Ramos (cell line): Measurements from ENCODE around the gene GRK5.

Experiments
- in situ Hi-C: fragments of 300-500 bp; cut with MboI; formaldehyde crosslinking; loops from one replicate; pipeline ENCODE4 v1.14.3; 2022; ENCODE audit warnings: low sequenced_read_pairs; ENCODE audit not compliant: unreplicated experiment

The GRK5 gene

DNA sequence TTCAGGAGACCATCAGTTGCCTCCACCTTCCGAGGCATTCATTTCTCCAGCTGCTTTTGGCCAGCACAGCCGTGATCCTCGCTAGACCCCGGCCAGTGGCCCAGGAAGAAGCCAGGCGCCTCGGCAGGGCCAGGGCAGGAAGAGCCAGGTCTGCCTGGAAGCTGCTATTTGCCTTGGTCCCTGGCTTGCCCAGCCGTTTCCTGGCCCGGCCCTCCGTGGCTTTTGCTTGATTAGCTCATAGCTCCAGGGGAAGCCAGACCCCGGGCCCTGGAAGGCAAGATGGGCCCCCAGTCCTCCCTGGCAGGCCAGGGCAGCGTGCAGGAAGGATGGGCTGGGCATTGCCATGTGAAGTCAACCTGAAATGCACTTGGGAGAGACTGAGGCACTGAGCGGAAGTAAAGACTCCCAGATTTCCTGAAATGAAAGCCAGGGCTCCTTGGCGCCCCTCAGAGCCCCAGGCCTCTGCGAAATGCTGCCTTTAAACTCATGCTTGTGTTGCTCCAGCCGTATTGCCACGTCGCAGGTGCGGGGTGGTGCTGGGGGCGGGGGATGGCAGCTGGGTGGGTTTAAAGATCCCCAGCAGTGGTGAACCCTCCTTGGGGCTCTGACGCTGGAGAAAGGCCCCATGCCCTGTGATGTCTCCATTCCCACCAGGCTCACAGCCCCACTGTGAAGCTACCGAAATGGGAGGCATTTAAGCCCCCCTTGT lies 160.6 kb downstream of the GRK5 start:
- in situ Hi-C loops: no loop called here

DNA sequence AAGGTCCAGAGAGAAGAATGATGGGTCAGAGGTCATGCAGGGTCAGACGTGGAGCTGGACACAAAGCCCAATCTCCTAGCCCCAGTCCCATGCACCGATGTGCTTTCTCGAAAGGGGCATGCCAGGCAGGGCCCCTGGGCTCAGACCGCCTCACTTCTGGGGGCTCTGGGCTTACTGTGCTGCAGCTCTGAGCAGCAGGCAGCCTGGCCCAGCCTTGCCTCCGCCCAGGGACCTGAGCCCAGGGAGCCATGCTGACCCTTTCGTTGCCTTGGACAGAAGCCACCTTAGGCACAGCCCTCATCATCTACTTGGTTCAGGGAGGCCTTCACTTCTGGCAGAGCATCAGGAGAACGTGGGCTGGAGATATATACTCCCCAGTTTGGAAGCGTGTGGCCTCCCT lies 161.2 kb downstream of the GRK5 start:
- in situ Hi-C loops: no loop called here

DNA sequence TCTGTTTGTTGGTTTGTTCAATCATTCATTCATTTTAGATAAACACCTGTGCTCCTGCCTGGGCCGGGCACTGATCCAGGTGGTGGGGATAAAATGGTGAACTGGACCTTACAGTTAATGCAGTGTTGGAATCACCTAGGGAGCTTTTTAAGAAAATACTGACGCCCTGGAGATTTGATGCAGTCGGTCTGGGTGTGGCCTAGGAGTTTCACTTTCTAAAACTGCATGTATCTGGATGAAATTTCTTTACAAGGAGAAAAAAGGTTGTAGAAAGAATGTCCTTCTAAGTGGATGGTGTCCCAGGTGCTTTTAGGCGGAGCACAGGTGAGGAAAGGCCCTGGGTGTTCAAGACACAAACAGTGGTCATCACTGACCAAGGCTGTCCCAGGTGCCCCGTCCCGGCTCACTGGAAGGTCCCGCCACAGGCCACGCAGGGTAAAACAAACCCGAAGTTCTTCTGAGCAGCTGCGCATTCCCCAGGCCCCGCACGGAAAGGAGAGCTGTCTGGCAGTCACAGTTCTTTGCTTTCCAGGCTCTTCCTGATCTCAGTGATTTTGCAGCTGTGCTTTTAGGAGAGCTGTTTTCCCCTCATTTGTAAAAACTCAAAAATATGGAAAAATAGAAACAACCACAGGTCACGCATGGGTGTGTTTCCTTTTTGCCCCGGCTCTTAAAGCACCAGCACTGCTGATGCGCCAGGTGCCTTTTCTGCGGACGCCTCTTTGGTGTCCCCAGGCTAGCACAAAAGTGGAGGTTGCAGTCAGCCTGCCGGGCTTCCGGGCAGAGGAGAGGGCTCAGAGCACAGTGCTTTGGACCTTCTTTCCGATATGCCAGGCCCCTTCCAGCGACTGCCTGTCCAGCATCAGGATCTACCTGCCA lies 161.9 kb downstream of the GRK5 start:
- in situ Hi-C loops: no loop called here

DNA sequence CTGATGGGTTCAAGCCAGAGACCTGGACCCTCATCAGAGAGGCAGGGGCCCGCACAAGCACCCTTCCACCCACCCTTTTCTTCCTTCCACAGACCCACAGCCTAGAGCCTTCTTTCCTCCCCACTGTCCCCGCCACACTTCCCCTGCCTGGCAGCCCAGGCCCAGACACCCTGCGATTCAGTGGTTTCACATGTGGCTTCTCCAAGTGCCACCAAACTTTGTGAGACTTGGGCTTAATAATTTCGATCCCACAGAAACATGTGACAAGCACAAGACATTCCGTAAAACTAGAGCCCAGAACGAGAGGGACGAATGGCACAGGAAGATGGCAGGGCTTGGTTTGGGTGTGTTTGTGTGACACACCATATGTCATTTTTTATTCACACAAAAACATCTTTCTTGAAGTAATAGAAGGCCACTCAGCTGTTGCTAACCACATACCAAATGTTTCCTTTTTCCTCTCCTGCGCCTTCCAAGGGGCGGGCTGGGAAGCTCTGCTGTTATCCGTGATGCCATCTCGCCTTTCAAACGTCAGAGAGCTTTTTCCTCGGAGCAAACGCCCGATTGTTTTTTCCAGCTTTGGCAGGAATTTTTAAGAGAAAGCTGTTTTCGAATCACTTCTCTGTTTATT lies 162.9 kb downstream of the GRK5 start:
- in situ Hi-C loops: no loop called here

DNA sequence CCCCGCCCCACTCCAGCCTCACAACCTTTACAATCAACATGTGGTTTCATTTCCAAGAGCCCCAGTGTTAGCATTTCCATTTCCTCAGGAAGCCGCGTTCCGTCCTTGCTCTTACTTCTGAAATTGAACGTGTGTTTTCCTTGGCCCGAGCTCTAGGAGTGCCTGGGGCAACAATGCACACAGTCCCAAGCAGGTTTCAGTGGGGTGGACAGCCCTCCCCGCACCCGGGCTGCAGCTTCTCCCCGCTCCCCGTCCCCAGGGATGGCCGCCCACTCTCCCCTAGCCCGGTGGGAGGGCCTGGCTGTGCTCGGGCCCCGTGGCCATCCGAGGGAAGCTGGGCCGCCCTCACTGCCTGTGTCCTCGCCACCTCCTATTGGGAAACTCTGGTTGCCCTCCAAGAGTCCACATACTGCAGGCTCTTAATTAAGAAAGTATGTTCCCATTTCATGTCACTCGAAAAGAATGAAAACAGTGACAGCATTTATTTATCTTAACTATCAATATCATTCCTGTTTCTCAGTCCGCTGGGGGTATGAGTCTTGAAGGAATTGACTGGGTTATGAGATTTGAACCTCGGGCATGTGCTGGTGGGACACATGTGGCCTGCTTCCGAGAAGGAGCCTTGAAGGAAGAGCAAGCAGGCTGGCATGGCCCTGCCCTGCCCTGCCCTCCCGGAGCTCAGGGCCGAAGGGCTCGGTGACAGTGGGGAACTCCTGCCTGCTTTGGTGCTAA lies 163.8 kb downstream of the GRK5 start:
- in situ Hi-C loops: no loop called here

DNA sequence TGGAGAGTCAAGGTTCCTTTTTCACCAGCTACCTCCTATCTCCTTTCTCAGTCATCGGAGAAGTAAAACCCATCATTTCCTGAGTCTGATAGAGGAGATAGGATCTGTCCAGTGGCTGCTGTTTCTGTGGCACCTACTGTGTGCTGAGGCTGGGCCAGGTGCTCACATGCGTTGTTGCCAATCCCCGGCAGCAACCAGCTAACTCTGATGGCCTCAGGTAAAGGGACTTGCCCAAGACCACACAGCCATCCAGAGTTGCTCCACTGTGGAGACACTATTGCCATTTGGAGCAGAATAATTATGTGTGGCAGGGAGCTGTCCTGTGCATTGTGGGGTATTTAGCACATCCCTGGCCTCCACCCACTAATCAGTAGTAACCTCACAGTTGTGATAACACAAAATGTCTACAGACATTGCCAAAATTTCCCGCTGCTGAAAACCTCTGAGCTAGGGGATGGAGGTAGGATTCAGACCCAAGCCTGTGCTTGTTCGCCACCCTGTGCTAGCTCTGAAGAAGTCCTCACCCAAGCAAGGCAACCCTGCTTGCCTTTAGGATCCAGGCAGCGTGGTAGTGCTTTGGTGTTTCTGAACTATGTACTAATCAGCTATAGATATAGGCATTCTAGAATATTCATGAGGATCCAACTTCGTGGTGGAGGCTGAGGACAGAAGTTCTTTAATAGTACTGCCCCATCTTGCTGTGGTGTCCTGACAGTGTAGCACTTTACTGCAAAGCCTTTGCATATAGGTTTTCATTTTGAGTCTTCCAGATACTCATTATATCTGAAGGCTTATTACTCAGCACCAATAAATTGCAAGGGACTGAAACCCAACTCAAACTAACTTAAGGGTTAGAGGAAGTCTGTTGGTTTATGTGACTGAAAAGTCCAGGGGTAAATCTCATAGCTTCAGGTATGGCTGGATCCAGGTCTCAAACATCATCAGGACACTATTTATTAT lies 164.6 kb downstream of the GRK5 start:
- in situ Hi-C loops: no loop called here

DNA sequence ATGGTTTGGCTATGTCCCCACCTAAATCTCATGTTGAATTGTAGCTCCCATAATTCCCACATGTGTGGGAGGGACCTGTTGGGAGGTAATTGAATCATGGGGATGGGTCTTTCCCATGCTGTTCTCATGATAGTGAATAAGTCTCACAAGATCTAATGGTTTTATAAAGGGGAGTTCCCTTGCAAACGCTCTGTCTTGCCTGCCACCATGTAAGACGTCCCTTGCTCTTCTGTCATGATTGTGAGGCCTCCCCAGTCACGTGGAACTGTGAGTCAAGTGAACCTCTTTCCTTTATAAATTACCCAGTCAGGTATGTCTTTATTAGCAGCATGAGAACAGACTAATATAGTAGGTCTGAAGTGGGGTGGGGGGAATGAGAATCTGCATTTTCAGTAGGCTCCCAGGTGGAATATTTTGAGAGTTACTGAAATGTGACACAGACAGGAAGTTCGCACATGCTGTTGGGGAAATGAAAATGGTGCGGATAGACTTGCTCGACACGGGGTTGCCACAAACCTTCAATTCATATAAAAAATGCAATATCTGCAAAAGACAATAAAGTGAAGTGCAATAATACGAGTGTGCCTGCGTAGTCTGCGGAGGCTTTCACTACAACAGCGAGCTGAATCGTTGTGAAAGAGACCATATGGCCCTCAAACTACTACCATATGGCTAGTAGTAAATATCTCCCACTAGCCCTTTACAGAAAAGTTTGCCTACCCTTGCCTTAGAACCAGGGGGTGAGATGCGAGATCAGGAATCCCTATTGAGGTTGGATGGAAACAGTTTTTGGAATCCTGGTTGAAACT lies 166.1 kb downstream of the GRK5 start:
- in situ Hi-C loops: no loop called here

DNA sequence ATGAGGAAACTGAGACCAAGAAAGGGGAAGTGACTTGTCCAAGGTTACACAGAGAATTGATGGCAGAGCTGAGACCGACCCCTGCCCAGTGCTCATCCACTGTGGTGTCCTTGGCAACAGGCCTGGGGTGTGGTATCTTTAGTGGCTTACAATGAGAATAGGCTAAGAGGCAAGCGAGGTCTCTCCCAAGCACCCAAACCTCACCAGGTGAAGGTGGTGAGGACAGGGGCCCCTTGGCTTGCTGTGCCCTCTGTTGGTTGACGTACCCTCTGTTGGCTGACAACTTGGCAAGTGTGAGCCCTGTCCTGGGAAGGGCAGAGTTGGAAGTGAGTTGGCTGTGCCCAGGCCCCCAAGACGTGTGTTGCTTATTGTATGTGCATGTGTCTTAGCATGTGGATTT lies 166.9 kb downstream of the GRK5 start:
- in situ Hi-C loops: no loop called here

DNA sequence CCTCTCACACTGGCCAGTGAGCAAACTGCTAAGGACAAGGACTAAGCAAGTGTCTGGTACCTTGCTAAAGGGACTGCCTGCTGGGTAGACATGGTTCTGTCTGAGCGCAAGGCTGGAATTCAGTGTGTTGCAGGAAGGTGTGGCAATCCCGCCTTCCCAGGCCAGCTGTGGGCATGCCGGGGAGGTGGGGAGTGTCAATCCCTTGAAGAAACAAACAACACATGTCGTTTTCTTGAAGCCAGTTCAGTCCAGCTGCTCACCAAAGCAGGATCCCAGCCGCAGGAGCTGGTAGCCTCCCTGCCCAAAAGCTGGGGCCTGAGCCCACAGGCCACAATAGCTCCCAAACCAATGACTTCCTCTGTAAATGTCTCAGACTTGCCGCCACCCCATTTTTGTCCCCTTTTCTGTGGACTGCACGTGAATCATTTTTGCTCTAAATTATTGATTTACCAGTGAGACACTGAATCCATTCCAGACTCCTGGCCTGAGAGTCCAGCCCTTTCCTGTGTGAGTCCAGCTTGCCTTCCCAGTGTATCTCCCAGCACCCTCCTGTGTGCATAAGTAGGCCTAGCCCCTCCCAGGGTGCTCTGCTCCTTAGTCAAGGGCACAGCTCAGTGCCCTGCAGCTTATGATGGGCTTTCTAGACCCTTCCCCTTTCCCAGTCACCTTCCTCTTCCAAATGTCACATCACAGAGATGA lies 168.4 kb downstream of the GRK5 start:
- in situ Hi-C loops: no loop called here

DNA sequence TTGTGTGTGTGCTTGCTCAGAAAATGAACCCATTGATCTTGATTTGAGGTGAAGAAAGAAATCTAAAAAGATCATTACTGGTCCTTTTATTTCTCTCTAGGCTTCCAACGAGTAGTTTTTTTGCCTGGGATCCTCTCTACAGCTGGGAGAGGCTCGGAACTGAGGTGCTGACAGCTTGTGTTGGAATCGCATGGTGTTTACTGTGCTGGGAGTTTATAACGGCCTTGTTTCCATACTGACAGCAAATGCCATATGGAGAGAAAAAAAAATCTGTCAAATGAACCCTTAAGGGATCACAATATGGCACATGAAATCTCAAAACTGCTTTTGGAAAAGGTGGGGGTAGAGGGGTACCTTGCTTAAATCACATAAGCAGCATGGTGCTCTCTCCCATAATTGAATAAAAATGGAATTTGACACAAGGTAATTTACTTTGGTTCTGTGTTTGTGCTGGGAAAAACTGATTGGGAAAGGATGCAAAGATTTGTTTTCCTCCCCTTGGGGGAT lies 170.1 kb downstream of the GRK5 start:
- in situ Hi-C loops: no loop called here

DNA sequence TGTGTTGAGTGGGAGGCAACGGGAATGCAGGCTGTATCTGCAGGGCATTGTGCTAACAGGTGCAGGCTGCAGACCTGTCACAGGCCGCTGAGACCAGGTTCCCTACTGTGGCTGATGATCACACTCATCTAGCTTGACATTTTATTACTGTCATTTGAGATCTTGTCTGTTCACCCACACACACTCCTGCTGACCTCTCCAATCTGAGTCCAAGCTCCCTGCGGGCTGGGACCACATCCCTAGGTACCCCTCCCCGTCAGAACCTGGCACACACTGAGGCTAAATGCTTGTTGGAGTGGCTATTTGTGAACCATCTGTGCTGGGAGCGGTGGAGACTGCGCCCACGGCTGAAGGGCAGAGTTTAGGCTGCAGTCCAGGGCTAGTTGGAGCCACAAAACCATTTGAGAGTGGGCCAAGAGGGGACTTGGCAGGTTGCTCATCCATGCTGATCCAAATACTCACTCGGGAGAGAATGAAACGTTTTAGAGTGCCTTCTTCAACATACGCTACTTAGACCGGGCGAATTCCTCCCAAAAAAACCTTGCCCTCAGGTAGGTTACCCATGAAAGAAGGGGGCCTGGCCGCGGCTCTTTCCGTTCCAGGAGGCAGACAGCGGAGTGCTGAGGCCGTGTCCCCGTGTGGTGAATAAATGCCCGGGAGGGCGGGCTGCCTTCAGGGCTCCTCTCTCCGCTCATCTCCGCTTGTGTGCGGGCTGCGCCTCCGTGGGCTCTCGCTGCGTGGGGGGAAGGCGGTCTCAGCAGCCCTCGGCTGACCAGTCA lies 170.8 kb downstream of the GRK5 start:
- in situ Hi-C loops: no loop called here

DNA sequence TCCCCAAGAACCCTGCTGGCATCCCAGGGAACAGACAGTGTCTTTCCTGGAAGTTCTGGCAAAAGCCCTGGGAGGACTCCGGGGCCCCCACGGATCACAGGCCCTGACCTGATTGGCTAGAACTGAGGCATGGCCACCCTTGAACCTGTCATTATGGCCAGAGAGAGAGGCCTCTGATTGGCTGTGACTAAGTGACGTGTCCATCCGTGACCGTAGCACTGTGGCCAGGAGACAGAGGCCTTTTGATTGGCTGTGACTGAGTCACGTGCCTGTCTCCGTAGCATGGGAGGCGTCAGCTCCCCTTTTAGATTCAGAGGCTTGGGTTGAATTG lies 171.3 kb downstream of the GRK5 start:
- in situ Hi-C loops: no loop called here

DNA sequence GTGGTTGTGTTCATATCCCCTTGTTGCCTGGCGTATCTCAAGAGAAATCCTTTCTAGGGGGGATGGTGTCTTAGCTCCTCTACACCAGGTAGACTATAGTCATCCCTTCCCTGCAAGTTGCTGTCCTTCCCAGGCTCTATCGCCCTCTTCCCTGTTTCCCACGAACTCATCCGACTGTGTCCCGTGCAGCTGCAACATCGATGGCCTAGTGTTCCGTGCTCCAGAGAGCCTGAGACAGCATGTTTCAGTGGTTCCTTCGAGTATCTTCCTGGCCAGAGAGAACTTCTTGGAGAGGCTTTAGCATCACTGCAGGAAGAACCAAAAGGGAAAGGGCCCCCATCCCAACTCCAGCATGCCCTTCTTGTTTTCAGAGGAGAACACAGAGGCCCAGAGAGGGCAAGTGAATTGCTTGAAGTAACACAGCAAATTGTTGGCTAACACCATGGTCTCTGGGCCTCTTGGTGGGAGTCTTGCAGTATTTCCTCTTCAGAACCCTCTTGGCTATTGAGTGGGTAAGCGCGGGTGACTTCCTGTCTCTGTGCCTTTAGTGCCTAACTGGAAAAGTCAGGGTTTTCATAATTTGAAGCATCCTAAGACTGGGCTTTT lies 172.2 kb downstream of the GRK5 start:
- in situ Hi-C loops: no loop called here

DNA sequence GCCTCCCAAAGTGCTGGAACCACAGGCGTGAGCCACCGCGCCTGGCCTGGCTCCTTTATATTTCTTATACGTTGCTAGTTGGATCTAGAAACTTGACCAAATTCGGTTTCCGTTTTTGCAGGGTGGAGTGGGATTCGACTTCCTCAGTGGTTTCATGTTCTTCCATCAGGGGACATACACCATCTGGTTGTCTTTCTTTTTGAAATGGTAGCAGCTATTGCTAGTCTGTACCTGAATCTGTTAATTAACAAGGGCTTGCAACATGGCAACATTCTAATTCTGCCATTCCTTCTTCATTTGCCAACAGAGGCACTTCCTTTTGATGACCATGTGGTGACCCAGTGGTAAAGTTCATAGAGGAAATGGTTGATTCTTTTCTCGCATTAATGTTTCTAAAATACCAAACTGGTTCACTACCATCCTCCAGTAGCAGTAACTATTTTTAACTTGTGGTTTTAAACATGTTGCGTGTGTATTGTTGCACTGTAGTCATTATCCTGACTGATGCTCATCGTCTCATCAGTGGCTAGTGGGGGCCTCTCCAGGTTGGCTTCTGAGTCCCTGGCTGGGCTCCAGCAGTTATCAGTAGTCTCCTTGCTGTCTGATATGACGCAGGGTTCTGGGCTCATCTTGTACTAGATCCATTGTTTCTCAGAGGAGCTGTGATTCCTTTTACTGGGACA lies 175.9 kb downstream of the GRK5 start:
- in situ Hi-C loops: no loop called here

DNA sequence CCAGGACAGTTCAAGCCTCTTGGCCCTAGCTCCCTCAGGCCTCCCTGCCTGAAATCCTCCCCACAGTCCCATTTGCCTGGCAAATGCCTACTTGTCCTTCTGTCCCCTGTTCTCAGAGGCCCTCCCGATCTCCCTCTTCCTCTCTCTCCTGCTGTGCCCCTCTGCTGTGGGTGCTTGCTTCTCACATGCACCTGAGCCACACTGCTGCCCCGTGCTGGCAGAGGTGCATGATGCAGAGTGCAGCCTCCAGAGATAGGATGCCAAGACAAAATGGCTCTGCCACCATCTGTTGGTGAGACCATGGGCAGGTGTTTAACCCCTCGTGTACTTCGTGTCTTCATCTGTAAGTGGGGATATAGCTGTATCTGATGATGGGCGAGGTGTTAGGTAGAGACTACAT lies 176.8 kb downstream of the GRK5 start:
- in situ Hi-C loops: no loop called here

DNA sequence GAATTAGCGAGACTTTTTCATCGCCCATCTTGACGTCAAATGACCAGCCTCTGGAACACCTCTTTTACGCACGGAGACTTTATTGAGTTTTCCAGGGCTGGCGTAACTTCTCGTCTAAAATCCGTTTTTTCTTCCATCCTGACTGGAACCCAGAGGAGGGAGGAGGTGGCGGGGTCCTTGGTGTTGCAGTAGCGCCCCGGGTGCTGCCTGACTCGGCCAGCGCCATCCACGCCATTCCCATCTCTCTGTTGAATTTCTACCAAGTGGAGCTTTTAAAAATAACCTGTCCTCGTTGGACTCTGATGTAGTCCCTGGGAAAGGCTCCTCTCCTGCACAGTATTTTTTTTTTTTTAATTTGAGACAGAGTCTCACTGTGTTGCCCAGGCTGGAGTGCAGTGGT lies 179.3 kb downstream of the GRK5 start:
- in situ Hi-C loops: no loop called here
